HT-29 (cell line): ENCODE results near the gene PSIP1. TPM values are rescaled to one million over a fixed set of nuclear protein-coding genes. Genes with fewer than 3 reads are reported as not detected.
"Not testable (repeated sequence)": the region's sequence is repeated elsewhere in the genome, so short reads cannot be mapped to it uniquely, and the experiment has no call there.

ENCODE experiments used
- DNase-seq: peaks from one replicate; pipeline ENCODE4 v3.0.0-alpha.2; 2015; ENCODE audit warnings: low spot score
- small RNA-seq: library from RNA; depleted of rRNA; stranded (forward); fragments of <200 nt; gene quantifications from one replicate; pipeline ENCODE3, GENCODE V24; 2014
- total RNA-seq: library from RNA; depleted of rRNA; stranded (reverse); fragments of >200 nt; shearing (Covaris generic); gene quantifications from 2 replicates; pipeline ENCODE4 v1.2.3, GENCODE V29; 2014; rRNA removed

Gene PSIP1
- total RNA-seq, 1 experiment from 2014 or later, result 27.0 TPM

DNA sequence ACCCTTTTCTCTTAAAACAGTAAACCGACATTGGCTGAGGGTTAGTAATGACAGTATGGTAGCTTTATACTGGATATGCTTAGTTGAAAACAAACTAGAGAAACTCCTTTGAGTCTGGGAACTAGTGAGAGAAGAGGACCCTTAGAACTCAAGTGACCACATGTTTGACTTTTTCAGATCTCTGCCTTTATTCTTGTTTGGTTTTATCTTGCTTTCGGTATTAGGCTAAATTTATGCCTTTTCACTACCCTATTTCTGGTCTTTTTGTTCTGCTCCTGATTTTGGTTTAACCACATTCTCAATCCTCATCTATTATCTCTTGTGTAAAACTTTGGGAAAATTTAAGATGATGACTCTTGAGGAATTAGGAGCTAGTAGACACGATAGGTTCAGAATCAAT lies 77.1 kb downstream of the PSIP1 start:
- no peak for DNase-seq

DNA sequence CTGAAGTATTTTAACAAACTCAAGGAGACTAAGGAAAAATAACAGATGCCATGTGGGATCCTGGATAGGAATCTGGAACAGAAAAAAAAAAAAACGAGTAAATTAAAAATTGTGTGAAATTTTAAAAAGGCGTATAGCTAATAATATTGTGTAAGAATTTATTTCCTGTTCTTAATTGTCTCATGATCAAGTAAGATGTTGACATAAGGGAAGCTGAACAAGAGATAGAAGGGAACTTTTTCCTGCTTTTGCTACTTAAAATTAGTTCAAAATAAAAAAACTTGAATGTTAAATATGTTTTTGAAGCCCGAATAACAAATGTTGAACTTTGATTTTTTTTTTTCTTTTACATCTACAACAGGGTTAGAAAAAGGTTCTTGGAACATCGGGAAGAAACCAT lies 77.6 kb downstream of the PSIP1 start:
- DNase-seq, result no peak

DNA sequence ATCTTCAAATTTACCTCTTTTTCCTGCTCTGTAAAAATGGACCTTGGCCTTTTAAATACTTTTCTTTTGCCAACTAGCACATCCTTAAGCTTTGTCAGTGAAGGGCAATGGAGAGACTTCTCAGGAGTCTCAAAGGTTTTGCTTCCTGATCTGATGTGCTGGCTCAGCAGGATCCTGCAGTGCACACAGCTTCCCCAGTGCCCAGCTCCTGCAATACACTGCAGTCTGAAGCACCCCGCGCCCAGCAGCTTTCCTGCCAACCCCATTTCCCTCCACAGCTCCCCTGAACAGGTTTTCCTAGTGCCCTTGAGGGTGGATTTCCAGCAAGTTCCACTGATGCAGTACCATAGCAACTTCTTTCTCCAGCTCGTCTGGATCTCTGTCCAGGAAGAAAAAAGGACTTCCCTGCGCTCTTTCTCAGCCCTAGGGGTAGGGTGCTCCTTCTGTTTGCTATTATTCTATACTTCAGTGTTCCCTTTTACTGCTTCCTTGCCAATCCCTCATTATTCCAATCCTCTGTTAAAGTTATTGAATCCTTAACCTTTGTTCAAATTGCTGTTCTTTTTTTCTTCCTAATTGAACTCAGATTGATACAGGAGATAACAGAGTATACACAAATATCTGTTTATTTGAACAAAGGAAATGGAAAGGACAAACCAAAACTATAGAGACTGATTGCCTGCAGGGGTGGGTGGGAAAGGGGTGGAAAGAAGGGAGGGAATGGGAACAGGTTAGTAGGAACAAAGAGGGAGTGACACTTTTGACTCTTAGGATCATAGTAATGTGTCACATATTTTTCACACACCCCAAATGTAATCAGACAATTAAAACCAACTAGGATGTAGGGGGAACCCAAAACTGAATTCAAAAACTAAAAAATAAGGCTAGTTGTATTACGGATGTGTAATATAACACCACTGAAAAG lies 79.6 kb downstream of the PSIP1 start:
- DNase-seq, result peak; percentile 30

DNA sequence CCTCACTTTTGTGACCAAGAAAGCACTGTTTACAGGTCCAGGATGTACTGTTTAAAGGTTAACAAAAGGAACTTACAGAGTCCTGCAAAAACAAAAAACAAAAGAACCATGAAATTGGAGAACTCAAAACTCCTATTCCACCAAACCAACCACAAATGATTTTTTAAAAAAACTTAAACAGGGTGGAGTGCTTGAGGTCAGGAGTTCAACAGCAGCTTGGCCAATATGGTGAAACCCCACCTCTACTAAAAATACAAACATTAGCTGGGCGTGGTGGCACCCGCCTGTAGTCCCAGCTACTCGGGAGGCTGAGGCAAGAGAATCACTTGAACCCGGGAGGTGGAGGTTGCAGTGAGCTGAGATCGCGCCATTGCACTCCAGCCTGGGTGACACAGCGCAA lies 83.1 kb downstream of the PSIP1 start:
- DNase-seq, result not testable (repeated sequence)

DNA sequence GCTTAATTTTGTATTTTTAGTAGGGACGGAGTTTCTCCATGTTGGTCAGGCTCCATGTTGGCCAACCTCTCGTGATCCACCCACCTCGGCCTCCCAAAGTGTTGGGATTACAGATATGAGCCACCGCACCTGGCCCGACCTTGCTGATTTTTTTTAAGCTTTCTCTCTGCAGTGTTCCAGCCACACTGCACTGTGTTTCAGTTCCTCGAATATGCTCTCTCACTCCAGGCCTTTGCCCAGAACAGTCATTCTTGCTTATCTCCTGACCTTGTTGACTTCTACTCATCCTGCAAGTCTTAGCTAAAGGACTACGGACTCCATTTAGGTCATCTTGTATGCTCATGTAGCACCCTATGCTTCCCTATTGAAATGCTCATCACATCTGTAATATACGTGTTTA lies 84.8 kb downstream of the PSIP1 start:
- DNase-seq, result no peak

DNA sequence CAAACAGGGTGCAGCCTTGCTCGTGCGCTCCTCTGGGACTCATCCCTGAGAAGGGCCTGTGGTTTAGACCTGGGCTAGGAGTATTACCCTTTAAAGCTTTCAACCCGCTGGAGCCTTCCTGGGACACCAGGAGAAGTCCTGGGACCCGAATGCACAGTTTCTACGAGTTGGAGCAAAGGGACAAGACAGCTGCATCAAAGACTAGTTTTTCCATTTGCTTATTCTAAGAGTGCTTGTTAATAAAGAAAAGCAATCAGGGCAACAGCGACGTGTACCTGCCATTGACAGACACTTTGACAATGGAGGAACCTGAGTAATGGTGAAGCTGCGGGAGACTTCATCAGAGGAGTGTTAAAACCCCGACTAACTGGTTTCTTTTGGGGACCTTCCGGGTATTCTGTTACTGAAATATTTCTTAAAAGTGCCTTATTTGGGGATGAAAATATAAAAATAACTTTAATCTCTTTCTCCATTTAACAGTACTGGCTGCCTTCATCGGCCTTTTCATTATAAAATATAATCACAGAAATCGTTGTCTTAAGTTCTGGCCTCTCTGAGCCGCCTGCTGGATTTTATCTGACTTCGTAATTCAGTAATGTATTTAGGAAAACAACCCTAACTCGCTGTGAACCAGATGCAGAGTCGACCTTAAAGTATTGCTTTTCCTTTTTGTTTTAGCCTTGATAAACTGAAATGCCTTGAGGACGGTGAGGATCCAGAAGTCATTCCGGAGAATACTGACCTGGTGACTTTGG lies 87.4 kb downstream of the PSIP1 start:
- peak; percentile 64 for DNase-seq

DNA sequence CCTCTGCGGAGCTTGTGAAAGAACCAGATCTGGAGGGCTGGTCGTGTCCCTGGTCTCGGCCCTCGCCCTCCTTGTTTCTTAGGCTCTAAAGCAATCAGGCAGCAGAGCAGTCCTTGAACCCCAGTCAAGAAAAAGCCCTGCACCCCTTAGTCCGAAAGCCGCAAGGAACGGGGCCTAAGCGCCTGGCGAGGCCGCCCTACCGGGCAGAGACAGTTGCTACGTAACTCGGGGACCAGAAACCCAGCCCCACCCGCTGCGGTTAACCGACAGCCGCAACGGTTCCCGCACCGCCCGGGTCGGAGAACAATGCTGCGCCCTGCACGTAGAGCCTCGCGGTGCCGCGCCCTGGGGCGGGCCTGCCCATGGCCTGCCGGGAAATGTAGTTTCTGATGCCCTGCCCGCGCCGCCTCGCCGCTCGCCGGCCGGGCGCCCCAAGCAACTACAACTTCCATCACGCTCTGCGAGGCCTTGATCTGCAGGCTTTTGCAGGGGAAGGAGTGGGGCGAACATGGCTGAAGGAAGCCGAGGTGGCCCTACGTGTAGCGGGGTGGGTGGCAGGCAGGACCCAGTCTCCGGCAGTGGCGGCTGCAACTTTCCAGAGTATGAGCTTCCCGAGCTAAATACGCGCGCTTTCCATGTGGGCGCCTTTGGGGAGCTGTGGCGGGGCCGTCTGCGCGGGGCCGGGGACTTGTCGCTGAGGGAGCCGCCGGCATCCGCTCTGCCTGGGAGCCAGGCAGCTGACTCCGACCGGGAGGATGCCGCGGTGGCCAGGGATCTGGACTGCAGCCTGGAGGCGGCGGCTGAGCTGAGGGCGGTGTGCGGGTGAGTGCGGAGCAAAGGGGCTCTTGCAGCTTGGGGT lies 88.2 kb downstream of the PSIP1 start, which contains the start of gene SNAPC3:
Gene SNAPC3, plus strand, starts transcription at position 505 of the 859 bp plus-strand sequence. Its CDS starts 4 bp downstream, at position 509.
- peak; percentile 95 for DNase-seq

DNA sequence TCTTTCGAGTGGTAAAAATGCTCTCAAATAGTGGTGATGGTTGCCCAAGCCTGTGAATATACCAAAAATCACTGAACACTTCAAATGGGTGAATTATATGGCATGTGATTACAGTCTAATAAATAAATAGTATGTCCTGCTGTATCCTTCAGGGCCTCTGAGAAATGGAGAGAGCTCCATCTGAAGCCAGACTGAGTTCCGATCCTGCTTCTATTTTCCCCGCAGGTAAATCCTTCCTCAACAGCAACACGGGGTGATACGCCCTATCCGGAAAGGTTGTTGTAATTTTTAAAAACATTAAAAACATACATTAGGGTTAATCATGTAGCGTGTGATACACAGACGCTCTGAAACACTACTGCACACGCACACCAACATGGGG lies 88.8 kb downstream of the PSIP1 start:
- DNase-seq, result peak; percentile 48

DNA sequence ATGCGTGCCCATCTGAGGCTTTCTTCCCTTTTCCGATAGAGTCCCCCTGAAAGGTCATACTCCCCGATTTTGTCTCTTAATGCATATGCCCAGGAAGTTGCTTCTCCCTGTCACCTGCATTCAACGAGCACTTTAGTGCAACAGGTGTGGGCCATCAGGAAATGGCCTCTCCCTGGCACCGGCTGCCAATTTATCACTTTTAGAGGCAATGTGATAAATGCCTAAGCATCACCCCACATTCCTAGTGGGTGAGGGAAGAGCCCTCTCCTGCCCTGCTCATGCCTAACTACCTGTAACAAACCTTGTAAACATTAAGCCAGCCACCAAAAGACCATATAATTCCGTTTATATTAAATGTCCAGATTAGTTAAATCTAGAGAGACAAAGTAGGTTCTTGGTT lies 89.2 kb downstream of the PSIP1 start:
- DNase-seq, result peak; percentile 73

DNA sequence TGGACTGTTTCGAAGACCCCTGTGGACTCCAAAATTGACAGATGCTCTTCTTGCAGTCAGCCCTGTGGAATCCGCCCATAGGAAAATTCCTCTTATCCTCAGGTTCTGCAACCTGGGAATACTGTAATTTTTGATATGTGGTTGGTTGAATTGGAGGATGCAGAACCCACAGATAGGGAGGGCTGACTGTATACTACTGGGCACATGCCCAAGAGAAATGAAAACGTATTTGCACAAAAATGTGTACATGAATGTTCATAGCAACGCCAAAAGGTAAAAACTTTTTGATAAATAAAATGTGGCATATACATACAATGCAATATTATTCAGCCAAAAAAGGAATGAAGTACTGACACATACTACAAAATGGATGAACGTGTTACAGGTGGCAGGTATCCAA lies 90.0 kb downstream of the PSIP1 start:
- no peak for DNase-seq

DNA sequence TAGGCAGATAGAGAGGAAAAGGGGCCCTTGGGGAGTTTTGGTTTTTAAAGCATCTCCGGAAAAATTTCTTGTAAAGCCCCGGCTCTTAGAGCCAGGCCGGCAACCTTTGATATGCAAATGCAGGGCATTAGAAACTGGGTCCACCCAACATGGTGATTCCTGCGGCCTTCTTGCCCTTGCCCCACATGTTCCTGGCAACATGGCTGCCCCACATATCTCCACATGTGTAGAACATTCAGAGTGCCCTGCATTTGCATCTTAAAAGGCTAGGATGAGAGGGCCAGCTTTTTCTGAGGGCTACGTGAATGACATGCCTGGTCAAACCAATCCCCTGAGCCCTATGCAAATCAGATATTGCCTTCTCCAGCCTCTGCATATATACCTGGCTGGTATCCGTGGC lies 93.1 kb downstream of the PSIP1 start:
- no peak for DNase-seq

DNA sequence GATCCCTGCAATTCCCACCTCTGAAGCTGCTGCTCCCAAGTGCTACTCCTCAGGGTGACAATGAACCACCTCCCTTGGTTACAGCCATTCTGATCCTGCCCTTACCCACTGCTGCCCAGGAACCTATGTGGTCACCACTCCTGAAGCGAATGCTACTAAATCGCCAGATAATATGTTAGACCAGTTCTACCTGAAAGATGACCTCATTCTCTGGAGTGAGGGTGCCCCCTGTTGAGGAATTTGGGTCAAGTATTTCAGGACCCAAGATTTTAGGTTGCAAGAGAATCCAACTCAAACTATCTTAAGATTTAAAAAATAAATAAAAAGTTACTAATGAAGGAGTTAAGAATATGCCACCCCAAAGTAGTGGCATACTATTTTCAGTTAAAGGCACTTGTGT lies 93.9 kb downstream of the PSIP1 start:
- DNase-seq, result peak; percentile 67

Small RNA genes within 50 kb of the gene (small RNA-seq; reads per million reads assigned to genes)
- gene AL513423.1 (not detected), gene RN7SL98P (not detected), gene RNU6-246P (not detected), gene RNU6-319P (not detected)

Other genes with a start within 250 kb of the PSIP1 start
- gene TTC39B, start 203.8 kb downstream of the PSIP1 start, total RNA-seq, result 3.7 and 3.9 TPM in 2 replicates
- 34.5 and 36.7 TPM in 2 replicates for gene SNAPC3, start 88.1 kb downstream of the PSIP1 start, total RNA-seq
- gene CCDC171, start 42.1 kb upstream of the PSIP1 start, total RNA-seq, result 0.16 and 0.31 TPM in 2 replicates